HCT116 (cell line): ENCODE results near the gene MYBPHL. TPM values are rescaled to one million over a fixed set of nuclear protein-coding genes. Genes with fewer than 3 reads are reported as not detected.

Experiments used
- ATAC-seq: fragments of 200-7000 bp; cut with Tn5 transposase; 2 replicates; pipeline ENCODE4 v1.9.1; 2020; ENCODE audit warnings: mild to moderate bottlenecking, moderate library complexity
- BruUV-seq: library from RNA; stranded (reverse); fragments of 400-500 nt; replicated peaks from 2 replicates; lab custom pipeline; 2021; lab: Mats Ljungman, UMichigan
- CTCF ChIA-PET: fragments of 300-600 bp; sonication (Branson Sonifier 250); formaldehyde crosslinking; loops from one replicate; lab custom pipeline; 2021; ENCODE audit warnings: antibody characterized with exemption; lab: Charles Lee
- POLR2A ChIA-PET: fragments of 300-600, 350-600 bp; sonication (Branson Sonifier 250); formaldehyde crosslinking; loops from one replicate; lab custom pipeline; 2021; ENCODE audit warnings: antibody characterized with exemption; lab: Charles Lee
- RAD21 ChIA-PET, 2 experiments: fragments of 300-600 bp; sonication (Branson Sonifier 250); formaldehyde crosslinking; loops; one replicate each; lab custom pipeline; 2023; ENCODE audit warnings: low total read pairs in 2 of 2; ENCODE audit not compliant: uncharacterized antibody in 2 of 2, unreplicated experiment in 2 of 2, low non-redundant PET in 1 of 2; lab: Charles Lee
- DNase-seq: peaks from one replicate; pipeline ENCODE4 v3.0.0-alpha.2; 2010; ENCODE audit warnings: low read depth, low spot score
- H2AFZ ChIP-seq: fragments of 200-600 bp; shearing (Covaris generic), sonication (generic); 2 replicates; pipeline ENCODE4 v1.6.1; 2017; ENCODE audit warnings: low read depth, mixed run types, mixed read lengths, antibody characterized with exemption, low read length; ENCODE audit not compliant: poor library complexity, severe bottlenecking
- H3K27ac ChIP-seq: 2 replicates; pipeline ENCODE4 v1.5.1; 2012; ENCODE audit warnings: low read depth, low read length
- H3K27me3 ChIP-seq: fragments of 200-600 bp; sonication (generic); 2 replicates; pipeline ENCODE4 v1.6.1; 2016; ENCODE audit warnings: mixed run types, low read length, mixed read lengths; ENCODE audit not compliant: insufficient read depth
- H3K36me3 ChIP-seq, 2 experiments: fragments of 200-500 bp in 1 of 2; fragments of 200-600 bp in 1 of 2; sonication (Bioruptor generic) in 1 of 2; sonication (generic) in 1 of 2; 2 replicates each; pipeline versions ENCODE4 v1.5.1 to v1.6.1; 2014 to 2016; ENCODE audit warnings: low read length in 2 of 2, inconsistent platforms in 1 of 2, mixed read lengths in 1 of 2, mixed run types in 1 of 2; ENCODE audit not compliant: insufficient read depth in 2 of 2, control insufficient read depth in 1 of 2
- H3K4me1 ChIP-seq, 2 experiments: fragments of 200-600 bp in 1 of 2; sonication (generic) in 1 of 2; 2 replicates each; pipeline versions ENCODE4 v1.5.1 to v1.6.1; 2012 to 2017; ENCODE audit warnings: low read length in 2 of 2, inconsistent platforms in 1 of 2, mild to moderate bottlenecking in 1 of 2, mixed read lengths in 1 of 2, mixed run types in 1 of 2, moderate library complexity in 1 of 2; ENCODE audit not compliant: insufficient read depth in 2 of 2, control insufficient read depth in 1 of 2
- H3K4me2 ChIP-seq: fragments of 200-600 bp; sonication (generic); 2 replicates; pipeline ENCODE4 v1.6.1; 2017; ENCODE audit warnings: mixed run types, low read length, mixed read lengths
- H3K4me3 ChIP-seq, 2 experiments: fragments of 200-600 bp in 1 of 2; sonication (generic) in 1 of 2; replicated peaks in 1 of 2; 2 replicates each; pipeline ENCODE4 v1.5.1; 2011 to 2016; ENCODE audit warnings: low read length in 2 of 2, control low read depth in 1 of 2, low read depth in 1 of 2, mild to moderate bottlenecking in 1 of 2, mixed read lengths in 1 of 2, mixed run types in 1 of 2
- H3K79me2 ChIP-seq: fragments of 200-600 bp; sonication (generic); 2 replicates; pipeline ENCODE4 v1.6.1; 2017; ENCODE audit warnings: mild to moderate bottlenecking, mixed run types, low read length, moderate library complexity, mixed read lengths; ENCODE audit not compliant: insufficient read depth
- H3K9ac ChIP-seq: fragments of 200-600 bp; sonication (generic); 2 replicates; pipeline ENCODE4 v1.6.1; 2016; ENCODE audit warnings: low read length, mixed read lengths
- H3K9me2 ChIP-seq: fragments of 200-600 bp; sonication (generic), shearing (Covaris generic); 2 replicates; pipeline ENCODE4 v1.6.1; 2017; ENCODE audit warnings: mixed run types, mild to moderate bottlenecking, moderate library complexity; ENCODE audit not compliant: insufficient read depth
- H3K9me3 ChIP-seq, 2 experiments: fragments of 200-500 bp in 1 of 2; fragments of 200-600 bp in 1 of 2; sonication (Bioruptor generic) in 1 of 2; sonication (generic) in 1 of 2; 2 replicates each; pipeline ENCODE4 v1.6.1; 2014 to 2017; ENCODE audit warnings: low read length in 2 of 2, mixed read lengths in 2 of 2, inconsistent platforms in 1 of 2, low read depth in 1 of 2, mild to moderate bottlenecking in 1 of 2, mixed run types in 1 of 2, moderate library complexity in 1 of 2; ENCODE audit not compliant: control insufficient read depth in 1 of 2, insufficient read depth in 1 of 2
- H4K20me1 ChIP-seq: fragments of 200-600 bp; sonication (generic), shearing (Covaris generic); 2 replicates; pipeline ENCODE4 v1.6.1; 2017; ENCODE audit warnings: mixed run types, mild to moderate bottlenecking, moderate library complexity; ENCODE audit not compliant: insufficient read depth
- CEBPB ChIP-seq: IDR thresholded peaks from 2 replicates; pipeline ENCODE4 v1.6.1; 2012; ENCODE audit warnings: low read depth
- ELF1 ChIP-seq: IDR thresholded peaks from 2 replicates; pipeline ENCODE4 v1.6.1; 2012; ENCODE audit warnings: low read depth, borderline replicate concordance
- EZH2phosphoT487 ChIP-seq: fragments of 200-600 bp; IDR thresholded peaks from 2 replicates; pipeline ENCODE4 v1.6.1; 2018; ENCODE audit warnings: antibody characterized with exemption, borderline replicate concordance
- POLR2A ChIP-seq: IDR thresholded peaks from 2 replicates; pipeline ENCODE4 v1.7.0; 2011; ENCODE audit warnings: borderline replicate concordance; ENCODE audit not compliant: insufficient read depth, insufficient read length; ENCODE audit errors: extremely low read depth
- POLR2AphosphoS5 ChIP-seq: IDR thresholded peaks from 2 replicates; pipeline ENCODE4 v1.6.1; 2011; ENCODE audit warnings: mild to moderate bottlenecking, low read depth, low read length, moderate library complexity
- RAD21 ChIP-seq: IDR thresholded peaks from 2 replicates; pipeline ENCODE4 v1.6.1; 2012; ENCODE audit warnings: low read depth, mild to moderate bottlenecking
- SRF ChIP-seq: IDR thresholded peaks from 2 replicates; pipeline ENCODE4 v1.6.1; 2012; ENCODE audit warnings: low read depth
- TCF7L2 ChIP-seq: IDR thresholded peaks from 2 replicates; pipeline ENCODE4 v1.7.0; 2011; ENCODE audit warnings: borderline replicate concordance, inconsistent platforms; ENCODE audit not compliant: insufficient read depth, insufficient read length; ENCODE audit errors: extremely low read depth
- ZFX ChIP-seq: fragments of 450-650 bp; IDR thresholded peaks from 2 replicates; pipeline ENCODE4 v1.6.1; 2017
- ZNF274 ChIP-seq: fragments of 200-500 bp; sonication (Bioruptor generic); IDR thresholded peaks from 2 replicates; pipeline ENCODE4 v1.6.1; 2014; ENCODE audit warnings: mild to moderate bottlenecking, low read depth, low read length, inconsistent platforms
- intact Hi-C: fragments of 100-400 bp; cut with micrococcal nuclease; formaldehyde crosslinking; loops from 2 replicates; pipeline ENCODE4 v1.10.0; 2022
- total RNA-seq: library from RNA; stranded (reverse); gene quantifications from one replicate; pipeline ENCODE4 v1.2.1, GENCODE V29; 2021; ENCODE audit not compliant: unreplicated experiment
- TF ChIP-seq, protein P1 (sequence below): IDR thresholded peaks from 2 replicates; pipeline ENCODE4 v1.6.1; 2012; ENCODE audit warnings: low read depth
- TF ChIP-seq, protein P2 (sequence below): IDR thresholded peaks from 2 replicates; pipeline ENCODE4 v1.6.1; 2012

Gene MYBPHL
- total RNA-seq, 1 experiment from 2014 or later, result 1.0 TPM

DNA sequence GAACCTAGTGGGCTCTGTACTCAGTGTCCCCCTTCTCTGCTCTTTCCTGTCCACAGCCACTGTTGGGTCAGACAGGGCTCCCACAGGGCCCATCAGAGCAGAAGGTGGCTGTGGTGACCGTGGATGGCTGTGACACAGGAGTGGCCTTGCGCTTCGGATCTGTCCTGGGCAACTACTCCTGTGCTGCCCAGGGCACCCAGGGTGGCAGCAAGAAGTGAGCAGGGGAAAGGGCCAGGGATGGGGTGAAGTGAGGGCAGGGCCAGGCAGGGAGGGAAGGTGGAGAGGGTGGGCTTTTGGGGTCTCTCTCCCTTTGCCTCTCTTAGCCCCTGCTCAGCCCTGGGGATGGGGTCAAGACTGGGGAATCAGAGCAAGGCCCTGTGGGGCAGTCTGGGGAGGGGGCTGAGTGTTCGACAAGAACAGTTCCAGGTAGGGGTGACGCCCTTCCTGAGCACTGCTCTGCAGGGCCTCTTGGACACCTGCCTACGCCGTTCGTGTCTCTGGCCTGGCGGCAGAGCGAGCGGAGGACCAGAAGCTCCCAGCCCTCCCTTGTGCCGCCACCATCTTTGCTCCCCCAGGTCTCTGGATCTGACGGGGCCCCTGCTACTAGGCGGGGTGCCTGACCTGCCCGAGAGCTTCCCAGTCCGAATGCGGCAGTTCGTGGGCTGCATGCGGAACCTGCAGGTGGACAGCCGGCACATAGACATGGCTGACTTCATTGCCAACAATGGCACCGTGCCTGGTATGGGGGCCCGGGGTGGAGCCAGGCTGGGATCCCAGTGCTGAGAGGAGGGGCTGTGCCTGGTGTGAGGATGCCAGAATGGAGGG lies 44.4 kb downstream of the MYBPHL start:
- Histone ChIP-seq H3K36me3 (peaks cover 0 to 4% of the 10 kb centered on the region in 2 experiments; a peak in 1 of 4 replicates), H3K4me3 (no peak overlapping the region), H3K27ac (peak overlapping the region; percentile 2; the same call in 1 of the 2 replicates), H3K9me3 (no peaks in the 10 kb centered on the region), H3K9me2 (no peaks in the 10 kb centered on the region), H2AFZ (no peak overlapping the region), H4K20me1 (no peaks in the 10 kb centered on the region), H3K4me1 (peaks cover 0 to 9% of the 10 kb centered on the region in 2 experiments; a peak in 2 of 4 replicates), H3K4me2 (no peak overlapping the region), H3K27me3 (no peaks in the 10 kb centered on the region), H3K79me2 (no peaks in the 10 kb centered on the region), H3K9ac (no peak overlapping the region)
- no TSS peak for BruUV-seq
- no peak for TF ChIP-seq RAD21
- no peak for TF ChIP-seq TCF7L2
- TF ChIP-seq ZFX, result no peak
- TF ChIP-seq SRF, result no peak
- no peak for TF ChIP-seq ZNF274
- TF ChIP-seq, protein P1, sequence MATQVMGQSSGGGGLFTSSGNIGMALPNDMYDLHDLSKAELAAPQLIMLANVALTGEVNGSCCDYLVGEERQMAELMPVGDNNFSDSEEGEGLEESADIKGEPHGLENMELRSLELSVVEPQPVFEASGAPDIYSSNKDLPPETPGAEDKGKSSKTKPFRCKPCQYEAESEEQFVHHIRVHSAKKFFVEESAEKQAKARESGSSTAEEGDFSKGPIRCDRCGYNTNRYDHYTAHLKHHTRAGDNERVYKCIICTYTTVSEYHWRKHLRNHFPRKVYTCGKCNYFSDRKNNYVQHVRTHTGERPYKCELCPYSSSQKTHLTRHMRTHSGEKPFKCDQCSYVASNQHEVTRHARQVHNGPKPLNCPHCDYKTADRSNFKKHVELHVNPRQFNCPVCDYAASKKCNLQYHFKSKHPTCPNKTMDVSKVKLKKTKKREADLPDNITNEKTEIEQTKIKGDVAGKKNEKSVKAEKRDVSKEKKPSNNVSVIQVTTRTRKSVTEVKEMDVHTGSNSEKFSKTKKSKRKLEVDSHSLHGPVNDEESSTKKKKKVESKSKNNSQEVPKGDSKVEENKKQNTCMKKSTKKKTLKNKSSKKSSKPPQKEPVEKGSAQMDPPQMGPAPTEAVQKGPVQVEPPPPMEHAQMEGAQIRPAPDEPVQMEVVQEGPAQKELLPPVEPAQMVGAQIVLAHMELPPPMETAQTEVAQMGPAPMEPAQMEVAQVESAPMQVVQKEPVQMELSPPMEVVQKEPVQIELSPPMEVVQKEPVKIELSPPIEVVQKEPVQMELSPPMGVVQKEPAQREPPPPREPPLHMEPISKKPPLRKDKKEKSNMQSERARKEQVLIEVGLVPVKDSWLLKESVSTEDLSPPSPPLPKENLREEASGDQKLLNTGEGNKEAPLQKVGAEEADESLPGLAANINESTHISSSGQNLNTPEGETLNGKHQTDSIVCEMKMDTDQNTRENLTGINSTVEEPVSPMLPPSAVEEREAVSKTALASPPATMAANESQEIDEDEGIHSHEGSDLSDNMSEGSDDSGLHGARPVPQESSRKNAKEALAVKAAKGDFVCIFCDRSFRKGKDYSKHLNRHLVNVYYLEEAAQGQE, result no peak
- TF ChIP-seq, protein P2, sequence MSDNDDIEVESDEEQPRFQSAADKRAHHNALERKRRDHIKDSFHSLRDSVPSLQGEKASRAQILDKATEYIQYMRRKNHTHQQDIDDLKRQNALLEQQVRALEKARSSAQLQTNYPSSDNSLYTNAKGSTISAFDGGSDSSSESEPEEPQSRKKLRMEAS, result no peak
- TF ChIP-seq POLR2AphosphoS5, result no peak
- TF ChIP-seq ELF1, result no peak
- TF ChIP-seq EZH2phosphoT487, result no peak
- no peak for TF ChIP-seq CEBPB
- no peak for TF ChIP-seq POLR2A
- no peak for DNase-seq
- intact Hi-C loops, result loop anchor here (2.0 kb wide), 5 partner anchors 62 to 434 kb away; no protein-coding TSS in a partner anchor
- RAD21 ChIA-PET, result no interaction called here
- CTCF ChIA-PET, result no interaction called here
- ATAC-seq, result no peak
- POLR2A ChIA-PET, result no interaction called here
